H1 (cell line): ENCODE results near the gene COL5A3. TPM values are rescaled to one million over a fixed set of nuclear protein-coding genes. Genes with fewer than 3 reads are reported as not detected.

Source experiments
- BACH1 ChIP-seq: IDR thresholded peaks from 2 replicates; pipeline ENCODE4 v1.6.1; 2012; ENCODE audit warnings: low read length, improper control_type of control experiment
- CHD1 ChIP-seq: IDR thresholded peaks from 2 replicates; pipeline ENCODE4 v1.6.1; 2012; ENCODE audit warnings: low read depth, low read length, improper control_type of control experiment
- CHD7 ChIP-seq: fragments of 300-600 bp; sonication (generic); IDR thresholded peaks from 2 replicates; pipeline ENCODE4 v1.7.1; 2012; ENCODE audit warnings: low read length, moderate library complexity, mild to moderate bottlenecking, inconsistent platforms; ENCODE audit not compliant: insufficient replicate concordance
- HDAC6 ChIP-seq: IDR thresholded peaks from one replicate; pipeline ENCODE4 v1.7.1; 2012; ENCODE audit warnings: low read depth, mild to moderate bottlenecking, inconsistent platforms, low read length, moderate library complexity
- NANOG ChIP-seq: IDR thresholded peaks from 2 replicates; pipeline ENCODE4 v1.6.1; 2011; ENCODE audit warnings: low read length, low read depth, mild to moderate bottlenecking, inconsistent platforms; ENCODE audit not compliant: insufficient read depth, poor library complexity, severe bottlenecking
- NRF1 ChIP-seq: IDR thresholded peaks from 2 replicates; pipeline ENCODE4 v1.6.1; 2011; ENCODE audit warnings: mild to moderate bottlenecking, low read depth, low read length, improper control_type of control experiment
- POLR2AphosphoS5 ChIP-seq: IDR thresholded peaks from 2 replicates; pipeline ENCODE4 v1.6.1; 2011; ENCODE audit warnings: low read depth, low read length
- SUZ12 ChIP-seq: fragments of 200-600 bp; sonication (generic); IDR thresholded peaks from 2 replicates; pipeline ENCODE4 v1.6.1; 2012; ENCODE audit warnings: mild to moderate bottlenecking, inconsistent platforms, low read length, moderate library complexity, mixed read lengths
- TCF12 ChIP-seq: IDR thresholded peaks from 2 replicates; pipeline ENCODE4 v1.6.1; 2011; ENCODE audit warnings: low read depth, mild to moderate bottlenecking, low read length
- USF2 ChIP-seq: IDR thresholded peaks from 2 replicates; pipeline ENCODE4 v1.6.1; 2011; ENCODE audit warnings: low read length, improper control_type of control experiment
- polyA plus RNA-seq, 7 experiments: library from polyadenylated mRNA; depleted of rRNA in 3 of 7; stranded (reverse) in 5 of 7; unstranded in 2 of 7; fragments of >200 nt in 5 of 7; fragments of 200-250 nt in 2 of 7; gene quantifications; 1 replicate in 5 of 7; 2 replicates in 1 of 7; 4 replicates in 1 of 7; pipeline versions ENCODE4 v1.2.1 to v1.2.3, GENCODE V29; 2011 to 2013; ENCODE audit warnings: missing spikeins in 2 of 7, mixed read lengths in 2 of 7
- total RNA-seq: library from RNA; stranded (reverse); fragmentation: NEBNext Ultra II Directional; extraction: Animal tissue kit (Norgen Biotek cat#: 25700); gene quantifications from 2 replicates; pipeline ENCODE4 v1.2.1, GENCODE V29; 2021

COL5A3 gene
- total and polyA plus RNA-seq, 2 of the 8 experiments (the other 6 are each of a cell fraction or from before 2014, with no cell fraction given), result 0.67 to 0.74 TPM

- TF ChIP-seq CHD7 (no peak), NRF1 (no peak), NANOG (no peak), SUZ12 (no peak), POLR2AphosphoS5 (no peak), HDAC6 (no peak), USF2 (no peak), CHD1 (no peak), TCF12 (no peak), BACH1 (no peak)
Observed at GRCh38 chr19:10013834-10014618, 3.7 kb upstream of the COL5A3 start (continued).
